HG03520 (cell line): Measurements from ENCODE around the gene ATOH8.
"Not testable (repeated sequence)": the region's sequence is repeated elsewhere in the genome, so short reads cannot be mapped to it uniquely, and the experiment has no call there.

Experiments
- ATAC-seq: cut with Tn5 transposase; IDR thresholded peaks from one replicate; pipeline ENCODE4 v1.9.1; 2021; ENCODE audit warnings: mild to moderate bottlenecking, moderate library complexity; ENCODE audit not compliant: unreplicated experiment

ATOH8 gene

DNA sequence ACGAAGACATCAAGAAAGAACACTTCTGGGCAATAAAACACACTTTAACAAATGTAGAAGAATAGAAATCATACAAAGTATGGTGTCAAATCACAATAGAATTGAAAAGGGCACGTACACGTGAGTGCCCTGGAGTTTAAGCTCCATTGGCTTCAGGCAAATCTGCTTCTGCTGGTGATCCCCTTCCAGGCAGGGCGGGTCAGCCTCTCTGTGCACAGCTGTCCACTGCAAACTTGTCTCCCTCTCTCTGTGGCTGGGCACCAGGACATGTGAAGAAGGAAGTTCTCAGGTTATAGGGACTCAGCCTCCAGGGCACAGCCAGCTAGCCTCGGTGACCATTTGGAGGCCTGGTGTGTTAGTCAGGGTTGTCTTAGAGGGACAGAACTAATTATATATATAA is 69.0 kb downstream of the ATOH8 start:
- ATAC-seq: no peak

DNA sequence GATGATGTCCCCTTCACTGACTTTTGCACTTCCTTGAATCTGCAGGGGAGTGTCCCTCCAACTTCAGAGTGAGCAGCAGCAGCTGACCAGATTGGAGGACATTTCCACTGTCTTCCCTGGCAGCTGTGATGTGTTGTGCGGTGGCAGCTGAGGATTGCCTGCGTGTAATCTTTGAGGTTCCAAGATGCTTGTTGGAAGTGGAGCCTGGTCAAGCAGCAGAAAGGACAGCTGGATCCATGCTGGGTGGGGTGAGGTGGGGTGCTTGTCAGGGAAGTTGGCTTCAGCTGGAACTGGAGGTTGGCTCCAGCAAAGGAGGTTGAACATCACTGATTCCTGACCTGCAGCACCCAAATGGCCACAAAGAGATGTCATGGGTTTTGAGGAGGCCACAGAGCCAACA is 70.2 kb downstream of the ATOH8 start:
- ATAC-seq: no peak

GRCh38 chr2:85826990-85827878 is 73.4 kb downstream of the ATOH8 start:
- ATAC-seq: no peak

- no peak for ATAC-seq
Measured at GRCh38 chr2:85827879-85828569, 74.2 kb downstream of the ATOH8 start.

GRCh38 chr2:85828725-85829124 is 74.9 kb downstream of the ATOH8 start:
- no peak for ATAC-seq

DNA sequence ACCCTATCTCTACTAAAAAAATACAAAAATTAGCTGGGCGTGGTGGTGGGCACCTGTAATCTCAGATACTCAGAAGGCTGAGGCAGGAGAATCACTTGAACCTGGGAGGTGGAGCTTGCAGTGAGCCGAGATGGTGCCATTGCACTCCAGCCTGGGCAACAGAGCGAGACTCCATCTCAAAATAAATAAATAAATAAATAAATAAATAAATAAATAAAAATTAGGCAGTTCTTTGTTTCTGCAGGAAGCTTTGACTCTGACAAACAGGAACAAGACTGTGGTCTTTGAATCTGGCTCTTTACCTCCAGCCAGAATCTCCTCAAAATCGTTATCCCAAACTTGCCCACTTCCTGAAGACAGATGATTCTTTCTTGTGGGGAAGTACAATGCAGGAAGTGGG is 75.6 kb downstream of the ATOH8 start:
- ATAC-seq: not testable (repeated sequence)

- ATAC-seq: no peak
Measured at GRCh38 chr2:85830645-85831044, 76.9 kb downstream of the ATOH8 start.

DNA sequence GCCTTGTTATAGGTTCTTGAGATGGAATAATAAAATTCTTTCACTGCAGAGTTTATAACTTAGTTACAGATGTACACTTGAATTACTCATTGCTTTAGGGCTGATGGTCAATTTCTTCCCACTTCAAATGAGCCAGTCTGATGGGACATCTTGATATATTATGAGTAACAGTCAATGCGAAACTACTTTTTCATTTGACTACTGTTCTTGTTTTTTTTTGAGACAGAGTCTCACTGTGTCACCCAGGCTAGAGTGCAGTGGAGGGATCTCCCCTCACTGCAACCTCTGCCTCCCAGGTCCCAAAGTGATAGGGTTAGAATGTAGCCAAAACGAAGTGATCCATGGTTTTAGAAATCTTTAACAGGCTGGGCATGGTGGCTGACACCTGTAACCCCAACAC is 77.9 kb downstream of the ATOH8 start:
- no peak for ATAC-seq

GRCh38 chr2:85834466-85834865 is 80.7 kb downstream of the ATOH8 start:
- no peak for ATAC-seq
